AML-193 (cell line): ENCODE data around the gene MBOAT1.
A peak's percentile ranks its signal among the peaks of the same experiment; 100 is the strongest.
"Not testable (repeated sequence)": the region's sequence is repeated elsewhere in the genome, so short reads cannot be mapped to it uniquely, and the experiment has no call there.

Experiments used
- DNase-seq, 2 experiments: peaks; one replicate each; lab custom pipeline; 2025; lab: John Stamatoyannopoulos, UW

The MBOAT1 gene

GRCh38 chr6:20212392-20213111, at the start of gene MBOAT1:
MBOAT1 (minus strand) TSS chr6:20212469; CDS start chr6:20212234, 235 bp downstream.
- peak; percentile 93 to 95 for DNase-seq

GRCh38 chr6:20261685-20262084, 49.4 kb upstream of the MBOAT1 start:
- DNase-seq = no peak

DNA sequence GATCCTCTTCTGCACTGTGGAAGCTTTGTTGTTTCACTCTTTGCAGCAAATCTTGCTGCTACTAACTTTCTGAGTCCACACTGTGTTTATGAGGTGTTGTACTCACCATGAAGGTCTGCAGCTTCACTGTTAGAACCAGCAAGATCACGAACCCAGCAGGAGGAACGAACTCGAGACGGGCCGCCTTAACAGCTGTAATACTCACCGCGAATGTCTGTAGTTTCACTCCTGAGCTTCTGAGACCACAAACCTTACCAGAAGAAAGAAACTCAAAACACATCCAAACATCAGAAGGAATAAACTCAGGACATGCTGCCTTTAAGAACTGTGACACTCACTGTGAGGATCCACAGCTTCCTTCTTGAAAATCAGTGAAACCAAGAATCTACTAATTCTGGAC, 48.1 kb upstream of the MBOAT1 start:
- DNase-seq = no peak

DNA sequence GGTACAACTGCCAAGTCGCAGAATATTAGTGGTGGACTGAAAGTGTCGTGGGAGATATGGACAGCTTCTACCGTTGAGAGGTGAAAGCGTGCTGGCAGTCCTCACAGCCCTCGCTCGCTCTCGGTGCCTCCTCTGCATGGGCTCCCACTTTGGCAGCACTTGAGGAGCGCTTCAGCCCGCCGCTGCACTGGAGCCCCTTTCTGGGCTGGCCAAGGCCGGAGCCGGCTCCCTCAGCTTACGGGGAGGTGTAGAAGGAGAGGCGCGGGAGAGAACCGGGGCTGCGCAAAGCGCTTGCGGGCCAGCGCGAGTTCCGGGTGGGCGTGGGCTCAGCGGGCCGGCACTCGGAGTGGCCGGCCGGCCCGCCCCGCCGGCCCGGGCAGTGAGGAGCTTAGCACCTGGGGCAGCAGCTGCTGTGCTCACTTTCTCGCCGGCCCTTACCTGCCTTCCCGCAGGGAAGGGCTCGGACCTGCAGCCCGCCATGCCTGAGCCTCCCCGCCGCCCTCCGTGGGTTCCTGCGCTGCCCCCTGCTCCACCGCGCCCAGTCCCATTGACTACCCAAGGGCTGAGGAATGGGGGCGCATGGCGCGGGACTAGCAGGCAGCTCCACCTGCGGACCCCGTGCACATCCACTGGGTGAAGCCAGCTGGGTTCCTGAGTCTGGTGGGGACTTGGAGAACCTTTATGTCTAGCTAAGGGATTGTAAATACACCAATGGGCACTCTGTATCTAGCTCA, 47.2 kb upstream of the MBOAT1 start:
- DNase-seq = no peak

- DNase-seq = no peak
Observed at GRCh38 chr6:20255428-20255827, 43.2 kb upstream of the MBOAT1 start.

DNA sequence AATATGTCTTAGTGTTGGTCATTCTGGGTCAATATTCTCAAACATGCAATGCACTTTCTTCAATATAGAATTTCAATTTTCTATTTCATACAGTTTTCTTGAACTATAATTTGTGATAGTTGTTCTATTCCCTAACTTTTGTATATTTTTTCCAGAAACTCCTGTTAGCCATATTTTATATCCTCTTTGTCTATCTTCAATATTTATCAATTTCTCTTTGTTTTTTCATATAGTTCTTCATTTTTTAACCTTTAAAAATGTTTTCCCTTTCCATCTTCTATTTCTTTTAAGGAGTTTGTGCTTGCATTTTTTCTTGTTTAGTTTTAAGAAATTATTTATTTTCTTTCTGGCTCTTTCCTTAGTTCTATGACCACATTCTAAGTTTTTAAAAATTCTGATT, 42.0 kb upstream of the MBOAT1 start:
- DNase-seq = no peak

DNA sequence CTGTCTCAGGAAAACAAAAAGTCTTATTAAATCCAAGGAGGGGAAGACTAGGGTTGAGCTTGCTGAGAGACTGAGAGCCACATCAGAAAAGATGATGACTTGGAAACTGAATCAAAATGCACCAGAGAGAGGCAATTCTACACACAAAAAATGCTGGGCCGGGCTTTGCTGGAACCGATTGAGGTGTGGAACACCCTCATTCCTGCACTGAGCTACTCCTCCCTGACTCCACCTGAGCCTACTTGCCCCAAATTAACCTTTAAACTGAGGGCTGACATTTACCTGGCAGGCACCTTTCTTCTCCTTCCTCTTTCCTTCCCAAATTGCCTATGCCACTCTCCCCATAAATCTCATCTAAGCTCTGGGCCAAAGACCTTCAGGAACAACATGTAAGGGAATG, 40.8 kb upstream of the MBOAT1 start:
- DNase-seq = no peak

GRCh38 chr6:20252311-20252710, 40.0 kb upstream of the MBOAT1 start:
- no peak for DNase-seq

DNA sequence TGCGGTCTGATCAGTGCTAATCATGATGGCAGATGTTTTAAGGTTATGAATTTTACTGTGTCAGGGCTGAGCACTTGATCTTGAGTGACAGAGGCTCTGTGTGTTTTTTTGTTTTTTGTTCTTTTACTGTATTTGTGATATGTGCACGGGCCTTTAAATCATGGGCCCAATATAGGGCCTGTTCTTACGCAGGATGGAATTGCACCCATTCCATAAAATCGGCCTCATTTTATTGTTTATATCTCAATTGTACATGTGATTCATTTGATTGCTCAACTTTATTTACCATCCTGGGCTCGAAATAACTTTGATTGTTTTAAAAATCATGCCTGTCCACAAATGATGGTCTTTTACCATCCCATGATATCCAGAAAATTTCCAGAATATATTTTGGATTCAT, 39.3 kb upstream of the MBOAT1 start:
- no peak for DNase-seq

DNA sequence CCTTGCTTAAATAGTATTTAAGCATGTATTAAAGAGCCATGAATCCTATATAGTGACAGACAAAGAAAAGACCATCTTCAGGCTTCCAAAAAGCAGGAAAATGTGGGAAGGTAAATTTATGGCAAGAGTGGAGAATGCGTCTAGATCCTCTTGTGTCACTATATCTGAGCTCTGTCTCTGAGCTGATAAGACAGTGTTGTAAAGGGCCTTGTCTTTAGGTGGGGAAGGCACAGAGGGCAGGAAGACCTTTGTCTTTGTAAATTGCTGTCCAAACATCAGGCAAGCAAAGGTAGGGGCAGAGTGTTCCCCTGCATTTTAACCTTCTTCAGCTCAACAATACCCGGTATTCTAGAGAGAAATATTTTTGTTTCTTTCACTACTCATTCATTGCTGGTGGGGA, 33.9 kb upstream of the MBOAT1 start:
- DNase-seq = no peak

DNA sequence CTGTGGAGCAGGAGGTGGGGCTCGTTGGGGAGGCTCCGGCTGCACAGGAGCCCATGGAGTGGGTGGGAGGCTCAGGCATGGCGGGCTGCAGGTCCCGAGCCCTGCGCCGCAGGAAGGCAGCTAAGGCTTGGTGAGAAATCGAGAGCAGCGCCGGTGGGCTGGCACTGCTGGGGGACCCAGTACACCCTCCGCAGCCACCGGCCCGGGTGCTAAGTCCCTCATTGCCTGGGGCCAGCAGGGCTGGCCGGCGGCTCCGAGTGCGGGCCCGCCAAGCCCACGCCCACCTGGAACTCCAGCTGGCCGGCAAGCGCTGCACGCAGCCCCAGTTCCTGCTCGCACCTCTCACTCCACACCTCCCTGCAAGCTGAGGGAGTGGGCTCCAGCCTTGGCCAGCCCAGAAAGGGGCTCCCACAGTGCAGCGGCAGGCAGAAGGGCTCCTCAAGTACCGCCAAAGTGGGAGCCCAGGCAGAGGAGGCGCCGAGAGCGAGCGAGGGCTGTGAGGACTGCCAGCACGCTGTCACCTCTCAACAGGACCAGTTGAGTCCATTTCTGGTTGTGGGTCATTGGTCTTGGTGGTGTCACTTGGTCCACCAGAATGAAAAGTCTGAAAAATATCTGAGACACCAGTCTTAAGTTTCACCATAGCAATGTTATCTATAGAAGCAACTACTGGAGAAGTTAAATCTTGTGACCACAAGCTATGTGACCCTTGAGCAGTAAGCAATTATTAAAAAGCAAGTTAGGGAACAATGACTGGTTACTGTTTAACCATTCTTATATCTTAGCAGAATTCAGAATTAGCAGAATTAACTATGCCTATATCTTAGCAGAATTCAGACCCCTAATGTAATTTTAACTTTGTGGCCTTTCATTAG, 32.8 kb upstream of the MBOAT1 start:
- DNase-seq = not testable (repeated sequence)

DNA sequence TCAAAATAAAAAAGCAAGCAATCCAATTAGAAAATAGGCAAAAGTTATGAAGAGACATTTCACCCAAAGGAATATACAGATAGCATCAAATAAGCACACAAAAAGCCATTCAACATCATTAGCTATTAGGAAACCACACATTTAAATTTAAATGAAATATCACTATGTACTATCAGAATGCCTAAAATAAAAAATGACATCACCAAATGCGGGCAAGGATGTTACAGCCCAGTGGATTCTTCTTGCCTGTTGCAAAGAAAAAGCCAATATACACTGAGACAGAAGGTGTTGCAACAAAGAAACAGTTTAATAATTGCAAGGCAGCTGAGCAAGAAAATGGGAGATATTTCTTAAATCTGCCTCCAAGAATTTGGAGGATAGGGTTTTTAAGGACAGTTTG, 31.0 kb upstream of the MBOAT1 start:
- DNase-seq = no peak

DNA sequence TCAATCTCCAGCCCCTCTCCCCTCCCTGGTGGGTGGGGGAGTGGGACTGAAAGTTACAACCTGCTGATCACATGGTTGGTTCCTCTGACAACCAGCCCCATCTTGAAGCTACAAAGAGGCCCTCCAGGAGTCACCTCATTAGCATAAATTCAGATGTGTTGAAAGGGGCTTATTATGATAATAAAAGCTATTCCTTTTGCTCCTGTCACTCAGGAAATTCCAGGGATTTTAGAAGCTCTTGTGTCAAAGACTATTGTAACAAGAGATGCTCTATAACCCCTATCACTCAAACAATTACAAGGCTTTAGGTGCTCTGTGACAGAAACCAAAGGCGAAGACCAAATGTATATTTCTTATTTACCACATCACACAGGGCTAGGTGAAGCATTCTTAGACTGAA, 30.1 kb upstream of the MBOAT1 start:
- no peak for DNase-seq

DNA sequence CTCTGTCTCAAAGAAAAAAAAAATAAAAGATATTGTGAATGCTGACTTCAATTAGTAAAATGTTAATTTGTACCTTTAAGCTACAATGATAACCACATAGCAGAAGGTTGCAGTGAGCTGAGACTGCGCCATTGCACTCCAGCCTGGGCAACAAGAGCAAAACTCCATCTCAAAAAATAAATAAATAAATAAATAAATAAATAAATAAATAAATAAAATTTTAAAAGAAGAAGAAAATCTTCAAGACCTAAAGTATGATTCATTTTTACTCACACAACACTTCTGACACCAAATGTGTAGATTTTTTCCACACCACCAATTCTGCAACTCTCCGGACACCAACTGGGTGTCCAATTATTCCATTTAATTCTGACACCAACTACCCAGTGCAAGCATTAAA, 28.8 kb upstream of the MBOAT1 start:
- no peak for DNase-seq

GRCh38 chr6:20238688-20239587, 26.7 kb upstream of the MBOAT1 start:
- no peak for DNase-seq

DNA sequence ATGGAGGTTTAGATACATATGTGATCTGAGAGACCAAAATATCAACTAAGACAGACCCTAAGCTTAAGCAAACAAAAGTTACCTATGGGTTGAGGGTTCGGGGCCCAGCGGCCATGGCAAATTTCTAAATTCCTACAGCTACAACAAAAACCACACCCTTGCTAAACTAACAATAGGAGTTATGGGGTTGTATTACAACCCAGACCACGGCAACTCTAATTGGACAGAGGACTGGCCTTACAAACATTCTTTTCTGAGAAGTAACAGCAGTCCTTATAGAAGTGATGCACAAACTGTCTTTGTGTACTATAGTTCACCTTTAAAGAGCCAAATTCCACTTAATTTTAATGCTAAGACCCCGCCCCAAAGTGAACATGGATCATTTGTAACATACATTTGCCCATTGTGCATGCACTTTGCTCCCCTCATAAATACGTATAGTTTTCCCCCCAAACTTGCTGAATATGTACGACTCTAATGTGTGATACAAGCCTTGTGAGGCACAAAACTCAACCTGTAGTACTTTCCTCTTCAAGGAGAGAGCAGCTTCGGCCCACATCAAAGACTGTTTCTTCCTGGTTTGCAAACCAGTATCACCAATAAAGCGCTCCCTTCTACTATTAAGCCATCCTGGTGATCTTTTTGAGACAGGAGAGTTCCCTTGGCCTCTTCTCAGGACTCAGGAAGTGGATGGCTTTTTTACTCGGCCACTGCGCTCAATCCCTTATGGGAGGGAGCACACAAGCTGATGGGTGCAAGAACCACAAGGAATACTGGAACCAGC, 25.6 kb upstream of the MBOAT1 start:
- no peak for DNase-seq

- no peak for DNase-seq
Observed at GRCh38 chr6:20236909-20237600, 24.8 kb upstream of the MBOAT1 start.

- no peak for DNase-seq
Observed at GRCh38 chr6:20236344-20236743, 24.1 kb upstream of the MBOAT1 start.

- no peak for DNase-seq
Observed at GRCh38 chr6:20235041-20235440, 22.8 kb upstream of the MBOAT1 start.

DNA sequence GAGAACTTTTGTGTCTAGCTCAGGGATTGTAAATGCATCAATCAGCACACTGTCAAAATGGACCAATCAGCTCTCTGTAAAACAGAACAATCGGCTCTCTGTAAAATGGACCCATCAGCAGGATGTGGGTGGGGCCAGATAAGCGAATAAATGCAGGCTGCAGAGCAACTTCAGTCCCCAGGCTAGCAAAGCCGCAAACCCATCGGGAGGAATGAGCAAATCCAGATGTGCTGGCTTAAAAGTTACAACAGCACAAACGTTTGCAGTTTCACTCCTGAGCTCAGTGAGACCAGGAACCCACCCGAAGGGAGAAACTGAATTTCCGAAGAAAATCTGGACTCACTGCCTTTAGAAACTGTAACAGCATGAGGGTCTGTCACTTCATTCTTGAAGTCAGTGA, 21.9 kb upstream of the MBOAT1 start:
- DNase-seq = no peak
